Right kidney (tissue), 1 donor: ENCODE results near the gene CYP2R1.
"Not testable (repeated sequence)": the region's sequence is repeated elsewhere in the genome, so short reads cannot be mapped to it uniquely, and the experiment has no call there.

ENCODE experiments used
- DNase-seq: peaks from one replicate; pipeline ENCODE4 v3.0.0-alpha.2; 2016

CYP2R1 gene

GRCh38 chr11:14892577-14892976 lies 546 bp upstream of the CYP2R1 start:
- DNase-seq, result no peak

DNA sequence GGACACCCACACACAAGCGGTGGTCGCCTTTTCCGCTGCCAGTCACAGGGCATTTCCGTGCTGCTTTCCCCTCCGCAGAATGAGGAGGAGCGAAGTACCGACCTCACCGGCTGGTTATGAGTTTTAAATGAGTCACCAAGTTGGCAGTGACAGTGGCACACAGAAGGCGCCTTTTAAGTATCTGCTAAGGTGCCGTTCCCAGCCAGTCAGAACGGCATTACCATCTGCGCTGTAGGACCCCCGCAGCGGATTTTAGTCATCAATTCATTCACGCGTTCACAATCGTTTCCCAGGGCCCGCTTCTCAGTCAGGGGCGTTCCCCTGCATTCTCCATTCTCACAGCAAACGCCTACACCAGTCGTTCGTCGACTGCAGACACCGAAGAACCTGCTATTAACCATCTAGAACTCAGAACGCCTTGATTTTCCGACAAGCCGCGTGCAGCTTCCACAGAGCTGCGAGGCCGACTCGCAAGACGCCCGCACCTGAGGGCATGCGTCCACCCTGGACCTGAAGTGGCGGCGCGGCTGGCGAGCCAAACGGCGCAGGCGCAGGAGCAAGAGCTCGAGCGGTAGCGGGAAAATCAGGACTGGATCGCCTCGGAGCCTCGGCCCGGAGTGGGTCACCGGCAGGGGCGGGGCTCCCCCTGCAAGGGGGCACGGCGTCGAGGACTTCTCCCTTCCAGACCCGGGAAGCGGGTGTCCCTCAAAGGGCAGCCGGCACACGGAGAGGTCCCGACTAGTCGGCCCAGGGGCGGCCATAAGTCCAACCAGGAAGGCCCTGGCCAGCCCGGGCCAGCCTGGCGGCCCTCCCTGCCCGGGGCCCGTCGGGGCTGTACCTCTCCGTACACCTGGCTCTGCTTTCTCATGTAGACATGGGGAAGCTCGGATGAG lies 642 bp downstream of the CYP2R1 start:
- DNase-seq, result peak; percentile 99

DNA sequence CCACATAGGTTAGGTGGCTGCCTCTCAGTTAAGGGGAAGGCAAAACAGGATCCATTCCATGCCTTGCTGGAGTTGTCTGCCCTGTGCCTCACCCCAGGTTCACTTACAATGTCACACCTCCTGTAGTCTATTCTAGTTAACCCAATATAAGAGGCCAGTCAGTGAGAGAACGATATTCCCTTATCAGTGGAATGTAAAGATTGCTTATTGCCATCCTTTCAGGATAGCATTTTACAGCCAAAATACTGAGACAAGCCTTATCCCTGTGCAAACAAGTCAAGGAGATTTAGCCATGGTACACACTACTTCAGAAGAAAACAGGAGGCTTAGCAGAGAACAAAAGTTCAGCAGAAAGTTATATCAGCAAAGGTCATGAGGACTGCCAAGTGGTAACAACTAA lies 5.5 kb downstream of the CYP2R1 start:
- no peak for DNase-seq

GRCh38 chr11:14884667-14885273 lies 7.3 kb downstream of the CYP2R1 start:
- no peak for DNase-seq

DNA sequence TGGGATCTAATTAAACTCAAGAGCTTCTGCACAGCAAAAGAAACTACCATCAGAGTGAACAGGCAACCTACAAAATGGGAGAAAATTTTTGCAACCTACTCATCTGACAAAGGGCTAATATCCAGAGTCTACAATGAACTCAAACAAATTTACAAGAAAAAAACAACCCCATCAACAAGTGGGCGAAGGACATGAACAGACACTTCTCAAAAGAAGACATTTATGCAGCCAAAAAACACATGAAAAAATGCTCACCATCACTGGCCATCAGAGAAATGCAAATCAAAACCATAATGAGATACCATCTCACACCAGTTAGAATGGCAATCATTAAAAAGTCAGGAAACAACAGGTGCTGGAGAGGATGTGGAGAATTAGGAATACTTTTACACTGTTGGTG lies 8.3 kb downstream of the CYP2R1 start:
- DNase-seq, result not testable (repeated sequence)

DNA sequence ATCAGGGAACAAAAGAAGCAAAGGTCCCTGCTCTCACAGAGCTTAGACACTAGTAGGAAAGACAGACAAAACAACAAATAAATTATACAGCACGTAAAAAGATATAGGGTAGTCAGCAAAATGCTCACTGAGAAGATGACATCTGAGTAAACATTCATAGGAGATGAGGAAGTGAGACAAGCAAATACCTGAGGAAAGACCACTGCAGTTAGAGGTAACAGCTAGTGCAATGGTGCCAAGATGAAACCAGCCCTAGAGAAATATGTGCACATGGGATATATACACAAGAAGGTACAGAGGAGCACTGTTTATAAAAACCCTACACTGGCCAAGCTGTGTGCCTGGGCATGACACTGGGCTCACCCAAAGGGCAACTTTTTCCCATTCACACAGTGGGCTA lies 9.8 kb downstream of the CYP2R1 start:
- DNase-seq, result no peak

- no peak for DNase-seq
These were observed 10.3 kb downstream of the CYP2R1 start for GRCh38 chr11:14881576-14882193.

- no peak for DNase-seq
These were observed 16.9 kb downstream of the CYP2R1 start for GRCh38 chr11:14875163-14875562.

- no peak for DNase-seq
These were observed 18.4 kb downstream of the CYP2R1 start for GRCh38 chr11:14873632-14874031.

- DNase-seq, result no peak
These were observed 20.0 kb downstream of the CYP2R1 start for GRCh38 chr11:14872032-14872431.

GRCh38 chr11:14863775-14864174 lies 28.3 kb downstream of the CYP2R1 start:
- DNase-seq, result not testable (repeated sequence)

DNA sequence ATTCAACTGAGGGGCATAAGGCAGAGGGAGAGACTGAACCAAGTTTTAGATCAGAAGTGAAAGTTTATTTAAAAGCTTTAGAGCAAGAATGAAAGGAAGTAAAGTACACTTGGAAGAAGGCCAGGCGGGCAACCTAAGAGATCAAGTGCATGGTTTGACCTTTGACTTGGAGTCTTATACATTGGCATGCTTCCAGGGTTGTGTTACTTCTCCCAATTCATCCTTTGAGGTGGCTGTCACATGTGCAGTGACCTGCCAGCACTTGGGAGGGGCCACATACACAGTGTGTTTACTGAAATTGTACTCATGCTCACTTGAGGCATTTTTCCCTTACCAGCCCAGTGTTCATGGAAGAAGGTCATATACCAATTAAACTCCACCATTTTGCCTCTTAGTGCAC lies 30.4 kb downstream of the CYP2R1 start:
- no peak for DNase-seq

DNA sequence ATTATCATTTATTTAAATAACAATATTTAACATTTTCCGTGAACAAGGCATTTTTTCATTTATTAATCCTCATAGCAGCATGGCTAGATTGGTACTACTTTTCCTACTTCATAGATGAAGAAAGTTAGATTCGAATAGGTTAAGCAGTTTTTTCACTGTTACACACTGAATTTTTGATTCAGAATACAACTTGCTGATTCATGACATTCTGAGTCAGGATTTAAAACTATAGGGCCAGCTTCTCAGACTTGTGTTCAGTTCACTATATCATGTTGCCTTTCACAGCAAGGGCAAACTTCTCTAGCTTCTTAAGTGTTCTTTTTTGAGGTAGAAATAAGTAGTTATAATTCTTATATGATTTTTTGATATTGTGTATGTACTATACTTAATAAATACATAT lies 31.5 kb downstream of the CYP2R1 start:
- no peak for DNase-seq

GRCh38 chr11:14858404-14858803 lies 33.6 kb downstream of the CYP2R1 start:
- no peak for DNase-seq

GRCh38 chr11:14857621-14858020 lies 34.4 kb downstream of the CYP2R1 start:
- no peak for DNase-seq

DNA sequence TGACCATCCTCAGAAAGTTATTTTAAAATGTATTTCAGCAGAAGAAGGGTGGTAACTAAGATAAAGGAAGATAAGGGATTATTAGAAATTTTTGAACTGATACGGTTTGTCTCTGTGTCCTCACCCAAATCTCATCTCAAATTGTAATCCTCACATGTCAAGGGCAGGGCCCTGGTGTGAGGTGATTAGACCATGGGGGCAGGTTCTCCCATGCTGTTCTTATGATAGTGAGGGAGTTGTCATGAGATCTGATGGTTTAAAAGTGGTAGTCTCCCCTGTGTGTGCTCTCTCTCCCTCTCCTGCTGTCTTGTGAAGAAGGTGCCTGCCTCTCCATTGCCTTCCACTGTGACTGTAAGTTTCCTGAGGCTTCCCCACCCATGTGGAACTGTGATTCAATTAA lies 36.1 kb downstream of the CYP2R1 start:
- no peak for DNase-seq

DNA sequence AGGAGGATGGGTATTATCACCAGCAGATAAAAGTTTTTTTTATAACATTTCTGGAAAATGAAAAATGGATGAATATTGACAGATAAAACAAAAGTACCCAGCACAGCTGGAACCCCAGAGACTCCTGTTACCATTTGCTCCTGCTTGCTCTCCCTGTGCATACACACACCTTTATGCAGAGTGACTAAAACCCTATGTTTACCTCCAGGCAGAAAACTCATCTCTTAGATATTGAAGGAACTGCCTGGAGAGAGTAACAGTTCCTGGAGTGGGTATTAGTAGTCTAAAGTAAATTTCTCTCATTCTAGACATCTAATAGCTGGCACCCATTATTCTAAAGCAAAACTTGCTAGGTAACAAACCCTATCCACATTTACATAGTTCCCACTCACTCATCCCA lies 38.0 kb downstream of the CYP2R1 start:
- DNase-seq, result no peak

GRCh38 chr11:14852571-14853177 lies 39.4 kb downstream of the CYP2R1 start:
- no peak for DNase-seq

DNA sequence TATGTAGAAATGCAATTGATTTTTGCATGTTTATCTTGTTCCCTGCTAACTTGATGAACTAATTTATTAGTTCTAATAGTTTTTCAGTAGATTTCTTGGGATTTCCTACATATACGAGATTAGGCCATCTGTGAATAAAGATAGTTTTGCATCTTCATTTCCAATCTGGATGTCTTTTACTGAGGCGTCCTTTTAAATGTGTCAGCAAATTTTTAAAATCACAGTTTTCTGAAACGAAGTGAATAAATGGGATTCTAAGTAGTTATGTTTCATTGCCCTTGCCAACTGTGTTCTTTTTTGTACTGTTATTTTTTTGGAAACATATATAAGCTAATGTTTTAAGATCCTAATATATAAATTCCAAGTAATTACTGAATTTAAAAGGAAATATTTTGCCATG lies 50.0 kb downstream of the CYP2R1 start:
- DNase-seq, result no peak

DNA sequence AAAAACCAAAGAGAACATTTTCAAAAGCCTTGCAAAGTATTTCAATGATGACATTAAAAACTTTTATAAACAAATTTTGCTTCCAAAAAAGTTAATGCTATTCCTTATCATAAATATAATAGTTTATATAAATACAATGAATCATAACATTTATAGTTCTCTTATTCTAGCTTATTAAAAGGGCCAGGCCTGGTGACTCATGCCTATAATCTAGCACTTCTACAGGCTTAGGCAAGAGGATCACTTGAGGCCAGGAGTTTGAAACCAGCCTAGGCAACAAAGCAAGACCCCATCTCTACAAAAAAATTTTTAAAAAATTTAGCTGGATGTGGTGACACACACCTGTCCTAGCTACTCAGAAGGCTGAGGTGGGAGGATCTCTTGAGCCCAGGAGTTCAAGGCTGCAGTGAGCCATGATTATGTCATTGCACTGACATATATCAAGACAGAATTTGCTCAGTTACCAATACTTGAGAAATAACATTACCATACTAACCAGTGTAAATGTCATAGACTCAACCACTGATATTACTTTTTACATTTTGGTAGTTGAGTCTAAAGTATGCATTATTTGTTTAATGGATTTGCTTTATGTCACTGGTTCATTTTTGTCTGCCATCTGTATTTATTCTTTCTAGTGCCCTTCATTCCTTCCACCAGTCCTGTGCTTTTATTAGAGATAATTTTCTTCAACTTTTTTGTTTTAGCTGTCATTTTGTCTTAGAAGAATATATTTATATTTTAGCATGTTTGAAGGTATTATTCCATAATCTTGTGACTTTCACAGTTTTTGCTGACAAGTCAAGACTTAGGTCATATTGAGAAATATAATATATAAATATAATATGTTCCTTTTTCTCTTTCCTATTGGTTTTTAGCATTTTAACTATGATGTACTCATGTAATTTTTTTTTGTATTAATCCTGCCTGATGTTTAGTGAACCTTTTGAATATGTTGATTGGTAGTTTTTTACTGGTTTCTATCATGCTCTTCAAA lies 56.2 kb downstream of the CYP2R1 start:
- DNase-seq, result no peak
